Thoracic aorta (tissue), 2 donors: Measurements from ENCODE around the gene ZFAND2A. TPM values are rescaled to one million over a fixed set of nuclear protein-coding genes. Genes with fewer than 3 reads are reported as not detected.
"Not testable (repeated sequence)": the region's sequence is repeated elsewhere in the genome, so short reads cannot be mapped to it uniquely, and the experiment has no call there.

Source experiments
- ATAC-seq: fragments of 150-250 bp; one replicate; pipeline ENCODE4 v1.8.0; 2017; ENCODE audit warnings: low read depth; ENCODE audit not compliant: insufficient number of reproducible peaks, low FRiP score
- DNase-seq: peaks from one replicate; pipeline ENCODE4 v3.0.0-alpha.2; 2020; ENCODE audit warnings: low spot score
- H3K27ac ChIP-seq, 2 donors: fragments of 200-600 bp; sonication (generic); 1 replicate in 1 of 2; 2 replicates in 1 of 2; pipeline ENCODE4 v1.5.1; 2016; ENCODE audit warnings: mild to moderate bottlenecking in 2 of 2, moderate library complexity in 2 of 2
- H3K27me3 ChIP-seq: fragments of 200-600 bp; sonication (generic); replicated peaks from 2 replicates; pipeline ENCODE4 v1.6.0; 2016; ENCODE audit warnings: mild to moderate bottlenecking; ENCODE audit not compliant: insufficient read depth
- H3K36me3 ChIP-seq: fragments of 200-600 bp; sonication (generic); one replicate; pipeline ENCODE4 v1.5.1; 2016
- H3K4me1 ChIP-seq, 2 donors: fragments of 200-600 bp; sonication (generic); 1 replicate in 1 of 2; 2 replicates in 1 of 2; pipeline versions ENCODE4 v1.5.1 to v1.6.0; 2016; ENCODE audit warnings: low read depth in 2 of 2, mild to moderate bottlenecking in 1 of 2; ENCODE audit not compliant: control insufficient read depth in 1 of 2
- H3K4me3 ChIP-seq: fragments of 200-600 bp; sonication (generic); 2 replicates; pipeline ENCODE4 v1.5.1; 2016; ENCODE audit warnings: mild to moderate bottlenecking
- H3K9me3 ChIP-seq: fragments of 200-600 bp; sonication (generic); 2 replicates; pipeline ENCODE4 v1.5.1; 2016
- total RNA-seq, 2 donors: library from RNA; depleted of rRNA; stranded (reverse); fragments of >200 nt; gene quantifications; one replicate each; pipeline versions ENCODE4 v1.1.0 to v1.2.3, GENCODE V29; 2016
- TF ChIP-seq, protein P1 (sequence below): fragments of 200-600 bp; sonication (generic); IDR thresholded peaks from one replicate; pipeline ENCODE4 v1.5.1; 2019; ENCODE audit warnings: antibody characterized with exemption

Gene ZFAND2A
- total RNA-seq, 2 donors from 2014 or later = 19.3 to 23.2 TPM

GRCh38 chr7:1158203-1159126 is 1.5 kb downstream of the ZFAND2A start:
- peaks cover 33% of the 10 kb centered on the region for H3K36me3 ChIP-seq

DNA sequence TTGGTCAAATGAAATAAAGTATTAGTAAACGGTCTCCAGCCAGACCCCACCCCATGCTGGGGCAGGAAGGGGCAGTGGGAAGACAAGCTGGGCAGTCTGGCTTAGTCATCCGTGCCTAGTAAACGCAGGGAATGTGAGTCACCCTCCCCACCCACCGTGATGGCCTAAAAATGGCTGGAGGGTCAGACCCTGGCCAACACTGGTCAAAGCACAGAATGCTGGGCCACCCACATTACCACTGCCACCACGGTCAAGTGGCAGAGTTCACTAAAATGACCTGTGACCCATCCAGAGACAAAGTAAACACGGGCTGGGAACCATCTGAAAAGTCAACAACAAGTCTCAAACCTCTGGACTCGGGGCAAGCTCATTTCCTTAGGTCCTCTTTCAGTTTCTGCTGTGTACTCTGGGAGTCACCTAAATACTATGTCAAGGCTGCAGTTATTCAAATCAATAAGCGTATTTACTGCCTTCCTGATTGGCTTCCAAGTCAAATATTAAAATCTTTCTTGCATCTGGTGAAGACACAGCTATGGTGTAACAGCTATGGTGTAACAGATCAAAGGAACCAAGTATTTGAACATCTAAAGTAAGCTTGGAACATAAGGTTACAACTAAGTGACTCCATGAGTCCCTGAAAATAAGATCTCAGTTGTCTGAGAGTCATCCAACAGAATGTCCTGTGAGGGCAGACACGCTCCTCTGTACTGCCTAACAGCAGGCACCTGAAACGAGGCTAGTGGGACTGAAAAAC is 3.0 kb downstream of the ZFAND2A start:
- DNase-seq = no peak
- H3K36me3 ChIP-seq = peaks cover 48% of the 10 kb centered on the region
- no peak overlapping the region for H3K4me3 ChIP-seq
- no peak overlapping the region for H3K27ac ChIP-seq
- H3K27me3 ChIP-seq = no peaks in the 10 kb centered on the region
- no peak for ATAC-seq
- TF ChIP-seq, protein P1, sequence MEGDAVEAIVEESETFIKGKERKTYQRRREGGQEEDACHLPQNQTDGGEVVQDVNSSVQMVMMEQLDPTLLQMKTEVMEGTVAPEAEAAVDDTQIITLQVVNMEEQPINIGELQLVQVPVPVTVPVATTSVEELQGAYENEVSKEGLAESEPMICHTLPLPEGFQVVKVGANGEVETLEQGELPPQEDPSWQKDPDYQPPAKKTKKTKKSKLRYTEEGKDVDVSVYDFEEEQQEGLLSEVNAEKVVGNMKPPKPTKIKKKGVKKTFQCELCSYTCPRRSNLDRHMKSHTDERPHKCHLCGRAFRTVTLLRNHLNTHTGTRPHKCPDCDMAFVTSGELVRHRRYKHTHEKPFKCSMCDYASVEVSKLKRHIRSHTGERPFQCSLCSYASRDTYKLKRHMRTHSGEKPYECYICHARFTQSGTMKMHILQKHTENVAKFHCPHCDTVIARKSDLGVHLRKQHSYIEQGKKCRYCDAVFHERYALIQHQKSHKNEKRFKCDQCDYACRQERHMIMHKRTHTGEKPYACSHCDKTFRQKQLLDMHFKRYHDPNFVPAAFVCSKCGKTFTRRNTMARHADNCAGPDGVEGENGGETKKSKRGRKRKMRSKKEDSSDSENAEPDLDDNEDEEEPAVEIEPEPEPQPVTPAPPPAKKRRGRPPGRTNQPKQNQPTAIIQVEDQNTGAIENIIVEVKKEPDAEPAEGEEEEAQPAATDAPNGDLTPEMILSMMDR = no peak
- no peaks in the 10 kb centered on the region for H3K9me3 ChIP-seq
- H3K4me1 ChIP-seq = peaks cover 7 to 24% of the 10 kb centered on the region in 2 donors

More at GRCh38 chr7:1158203-1159126, 1.5 kb downstream of the ZFAND2A start:
- Histone ChIP-seq H3K27ac (no peak overlapping the region), H3K4me1 (peaks cover 7 to 24% of the 10 kb centered on the region in 2 donors), H3K4me3 (peak overlapping the region; percentile 98), H3K9me3 (no peaks in the 10 kb centered on the region), H3K27me3 (no peaks in the 10 kb centered on the region)
- TF ChIP-seq, protein P1 = no peak
- DNase-seq = no peak
- no peak for ATAC-seq

GRCh38 chr7:1155818-1156781 is 3.9 kb downstream of the ZFAND2A start:
- Histone ChIP-seq H3K4me1 (peaks cover 7 to 22% of the 10 kb centered on the region in 2 donors), H3K36me3 (peaks cover 54% of the 10 kb centered on the region)
- H3K27ac ChIP-seq, ATAC-seq, H3K9me3 ChIP-seq, DNase-seq, H3K27me3 ChIP-seq, H3K4me3 ChIP-seq: not testable (repeated sequence)

DNA sequence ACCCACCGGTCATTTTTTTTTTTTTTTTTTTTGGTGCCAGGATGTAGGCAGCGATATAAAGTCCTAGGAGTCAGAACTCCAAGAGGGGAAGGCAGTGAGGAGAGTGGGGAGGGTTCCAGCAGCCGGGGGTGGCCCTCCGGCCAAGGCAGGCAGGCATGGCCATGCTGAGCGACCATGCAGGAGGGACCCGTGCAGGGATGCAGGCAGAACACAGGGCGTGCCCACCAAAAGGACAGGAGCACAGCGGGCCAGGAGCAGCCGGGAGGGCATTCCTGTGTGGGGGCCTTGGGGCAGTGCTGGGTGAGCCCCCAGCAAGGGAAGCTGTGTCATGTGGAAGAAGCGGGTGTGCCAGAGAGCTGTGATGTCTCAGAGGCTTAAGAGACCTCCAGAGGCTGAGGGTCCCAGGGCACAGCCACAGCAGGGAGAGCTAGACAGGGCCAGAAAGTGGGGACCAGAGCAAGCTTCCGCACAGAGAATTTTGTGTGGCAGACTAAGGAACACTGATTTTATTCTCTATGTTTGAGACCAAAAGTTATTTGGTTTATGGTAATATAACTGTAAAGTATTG is 5.7 kb downstream of the ZFAND2A start:
- Histone ChIP-seq H3K4me3 (no peak overlapping the region), H3K27ac (no peak overlapping the region), H3K36me3 (peaks cover 55% of the 10 kb centered on the region), H3K9me3 (no peaks in the 10 kb centered on the region), H3K4me1 (peaks cover 7 to 14% of the 10 kb centered on the region in 2 donors), H3K27me3 (no peaks in the 10 kb centered on the region)
- ATAC-seq (no peak), DNase-seq (no peak)
- TF ChIP-seq, protein P1 = no peak

GRCh38 chr7:1152492-1152891 is 7.5 kb downstream of the ZFAND2A start:
- H3K36me3 ChIP-seq = peaks cover 54% of the 10 kb centered on the region
- no peaks in the 10 kb centered on the region for H3K9me3 ChIP-seq
- no peak overlapping the region for H3K27ac ChIP-seq
- no peaks in the 10 kb centered on the region for H3K27me3 ChIP-seq
- ATAC-seq = no peak
- TF ChIP-seq, protein P1 = no peak
- H3K4me3 ChIP-seq = no peak overlapping the region
- DNase-seq = no peak
- H3K4me1 ChIP-seq = no peaks in the 10 kb centered on the region
